GM12878 (cell line): ENCODE results near the gene AP4B1. TPM values are rescaled to one million over a fixed set of nuclear protein-coding genes. Genes with fewer than 3 reads are reported as not detected.

Experiments used
- BACH1 ChIP-seq: fragments of 450-650 bp; IDR thresholded peaks from 2 replicates; pipeline ENCODE4 v1.6.1; 2017; ENCODE audit warnings: mild to moderate bottlenecking, borderline replicate concordance
- BCL11A ChIP-seq: IDR thresholded peaks from 2 replicates; pipeline ENCODE4 v1.6.1; 2011; ENCODE audit warnings: low read depth, low read length
- CBFB ChIP-seq: IDR thresholded peaks from 2 replicates; pipeline ENCODE4 v1.6.1; 2016; ENCODE audit warnings: antibody characterized with exemption, low read depth
- CEBPB ChIP-seq, 2 experiments: fragments of 150-350 bp in 1 of 2; IDR thresholded peaks; 2 replicates each; pipeline ENCODE4 v1.6.1; 2012 to 2014; ENCODE audit warnings: low read depth in 2 of 2, low read length in 2 of 2, borderline replicate concordance in 1 of 2, inconsistent platforms in 1 of 2
- CUX1 ChIP-seq: IDR thresholded peaks from 2 replicates; pipeline ENCODE4 v1.6.1; 2012; ENCODE audit warnings: improper control_type of control experiment, low read depth, low read length; ENCODE audit not compliant: insufficient replicate concordance
- DPF2 ChIP-seq: fragments of 450-650 bp; IDR thresholded peaks from 2 replicates; pipeline ENCODE4 v1.6.1; 2017; ENCODE audit warnings: mild to moderate bottlenecking
- FOXK2 ChIP-seq: fragments of 450-650 bp; IDR thresholded peaks from 2 replicates; pipeline ENCODE4 v1.6.1; 2017; ENCODE audit warnings: mild to moderate bottlenecking, moderate library complexity
- GABPA ChIP-seq: IDR thresholded peaks from 2 replicates; pipeline ENCODE4 v1.6.1; 2014; ENCODE audit warnings: antibody characterized with exemption, low read depth, mild to moderate bottlenecking, inconsistent platforms
- IRF3 ChIP-seq: fragments of 450-650 bp; IDR thresholded peaks from 2 replicates; pipeline ENCODE4 v1.6.1; 2014; ENCODE audit warnings: mild to moderate bottlenecking
- KLF5 ChIP-seq: fragments of 450-650 bp; IDR thresholded peaks from 2 replicates; pipeline ENCODE4 v1.6.1; 2014; ENCODE audit warnings: mild to moderate bottlenecking; ENCODE audit not compliant: partially characterized antibody
- MLLT1 ChIP-seq: fragments of 450-650 bp; IDR thresholded peaks from 2 replicates; pipeline ENCODE4 v1.6.1; 2016; ENCODE audit warnings: mild to moderate bottlenecking
- PAX5 ChIP-seq: IDR thresholded peaks from 2 replicates; pipeline ENCODE4 v1.6.1; 2011; ENCODE audit warnings: low read depth, low read length, borderline replicate concordance
- REST ChIP-seq: IDR thresholded peaks from 2 replicates; pipeline ENCODE4 v1.6.1; 2012; ENCODE audit warnings: mild to moderate bottlenecking, low read depth, low read length
- SMAD1 ChIP-seq: fragments of 450-650 bp; IDR thresholded peaks from 2 replicates; pipeline ENCODE4 v1.6.1; 2018; ENCODE audit warnings: mild to moderate bottlenecking, low read depth; ENCODE audit not compliant: partially characterized antibody
- TARDBP ChIP-seq: IDR thresholded peaks from 2 replicates; pipeline ENCODE4 v1.6.1; 2016; ENCODE audit warnings: borderline replicate concordance
- ZNF217 ChIP-seq: fragments of 450-650 bp; IDR thresholded peaks from 2 replicates; pipeline ENCODE4 v1.6.1; 2017; ENCODE audit warnings: antibody characterized with exemption, mild to moderate bottlenecking
- ZNF274 ChIP-seq: IDR thresholded peaks from one replicate; pipeline ENCODE4 v1.8.0; 2011; ENCODE audit not compliant: insufficient read length, insufficient read depth
- ZNF622 ChIP-seq: fragments of 450-650 bp; IDR thresholded peaks from 2 replicates; pipeline ENCODE4 v1.6.1; 2017; ENCODE audit warnings: mild to moderate bottlenecking, inconsistent platforms
- polyA plus RNA-seq, 11 experiments: library from polyadenylated mRNA; depleted of rRNA in 4 of 11; unstranded in 6 of 11; stranded (reverse) in 5 of 11; fragments of >200 nt; fragmentation: Nextera tagmentation in 4 of 11; fragmentation: Illumina TruSeq in 1 of 11; extraction: Ambion mirVana in 4 of 11; extraction: Trizol in 1 of 11; gene quantifications; 1 replicate in 1 of 11; 2 replicates in 10 of 11; pipeline versions ENCODE4 v1.2.1 to v1.2.3, GENCODE V29; 2011 to 2016; ENCODE audit warnings: inconsistent platforms in 2 of 11, missing spikeins in 2 of 11, low read depth in 1 of 11
- total RNA-seq, 4 experiments: library from RNA; depleted of rRNA in 3 of 4; stranded (reverse); fragments of >200 nt in 3 of 4; fragmentation: Illumina TruSeq in 1 of 4; extraction: Trizol in 1 of 4; gene quantifications; 2 replicates each; pipeline versions ENCODE4 v1.2.1 to v1.2.3, GENCODE V29; 2013 to 2021

The AP4B1 gene
- total and polyA plus RNA-seq, 10 of the 15 experiments (the other 5 are each of a cell fraction or from before 2014, with no cell fraction given) = 27.2 to 61.0 (median 33.0) TPM

- TF ChIP-seq IRF3 = no peak
- TF ChIP-seq KLF5 = no peak
- TF ChIP-seq ZNF217 = no peak
- TF ChIP-seq REST = no peak
- TF ChIP-seq TARDBP = no peak
- TF ChIP-seq FOXK2 = no peak
- TF ChIP-seq ZNF622 = no peak
- TF ChIP-seq ZNF274 = no peak
- no peak for TF ChIP-seq CEBPB (IDR thresholded peaks at IDR 0.05; ENCODE audit: borderline replicate concordance in 1 of 2, low read depth in 2 of 2, low read length in 2 of 2)
- TF ChIP-seq BACH1 = peak; percentile 56; the same call in 1 of the 2 replicates
- no peak for TF ChIP-seq PAX5
- no peak for TF ChIP-seq DPF2
- TF ChIP-seq SMAD1 = peak; percentile 23
- no peak for TF ChIP-seq CBFB
- peak; percentile 2 for TF ChIP-seq CUX1
- TF ChIP-seq GABPA = no peak
- no peak for TF ChIP-seq BCL11A
- TF ChIP-seq MLLT1 = peak; percentile 81
Observed at GRCh38 chr1:113929750-113930498, 25.3 kb upstream of the AP4B1 start (continued).
